NT2/D1 (cell line): ENCODE measurements around the gene MBD2.

Source experiments
- SUZ12 ChIP-seq: IDR thresholded peaks from 2 replicates; pipeline ENCODE4 v1.6.1; 2011; ENCODE audit not compliant: insufficient read length, insufficient read depth; ENCODE audit errors: extremely low read depth
- YY1 ChIP-seq: IDR thresholded peaks from 2 replicates; pipeline ENCODE4 v1.6.1; 2011; ENCODE audit not compliant: insufficient read length, insufficient read depth
- ZNF274 ChIP-seq: IDR thresholded peaks from 2 replicates; pipeline ENCODE4 v1.6.1; 2011; ENCODE audit warnings: mild to moderate bottlenecking, low read depth, low read length

GRCh38 chr18:54233747-54234146, 9.3 kb upstream of the MBD2 start:
- TF ChIP-seq ZNF274 (no peak), YY1 (no peak), SUZ12 (no peak)
